Measurements from ENCODE around the gene ABHD12.
A peak's percentile ranks its signal among the peaks of the same experiment; 100 is the strongest.
"Not testable (repeated sequence)": the region's sequence is repeated elsewhere in the genome, so short reads cannot be mapped to it uniquely, and the experiment has no call there.

Gene ABHD12

GRCh38 chr20:25320035-25320800 is 70.4 kb downstream of the ABHD12 start:
- DNase-seq, result no peak

GRCh38 chr20:25319241-25320034 is 71.2 kb downstream of the ABHD12 start:
- DNase-seq, result no peak

- no peak for DNase-seq
Measured at GRCh38 chr20:25318471-25319240, 72.0 kb downstream of the ABHD12 start.

- no peak for DNase-seq
Measured at GRCh38 chr20:25317351-25318075, 73.1 kb downstream of the ABHD12 start.

GRCh38 chr20:25316506-25317190 is 74.0 kb downstream of the ABHD12 start:
- DNase-seq, result no peak

GRCh38 chr20:25315418-25316210 is 75.0 kb downstream of the ABHD12 start:
- no peak for DNase-seq

- no peak for DNase-seq
Measured at GRCh38 chr20:25314497-25315417, 75.9 kb downstream of the ABHD12 start.

- peak in 1 of 2 donors; percentile 18 for DNase-seq
Measured at GRCh38 chr20:25313593-25313992, 77.0 kb downstream of the ABHD12 start.

- not testable (repeated sequence) for DNase-seq
Measured at GRCh38 chr20:25312716-25313115, 77.9 kb downstream of the ABHD12 start.

GRCh38 chr20:25310921-25311728 is 79.5 kb downstream of the ABHD12 start:
- no peak for DNase-seq

GRCh38 chr20:25310268-25310920 is 80.2 kb downstream of the ABHD12 start:
- DNase-seq, result peak in 1 of 2 donors; percentile 89

- DNase-seq, result no peak
Measured at GRCh38 chr20:25309395-25310267, 81.0 kb downstream of the ABHD12 start.

GRCh38 chr20:25308671-25309394 is 81.8 kb downstream of the ABHD12 start:
- DNase-seq, result peak in 1 of 2 donors; percentile 17

- no peak for DNase-seq
Measured at GRCh38 chr20:25308083-25308491, 82.5 kb downstream of the ABHD12 start.

GRCh38 chr20:25306991-25307903 is 83.4 kb downstream of the ABHD12 start:
- no peak for DNase-seq

Measured in bone marrow (tissue), 2 donors.